NT2/D1 (cell line): Measurements from ENCODE around the gene MAP3K19.

Experiments used
- SUZ12 ChIP-seq: IDR thresholded peaks from 2 replicates; pipeline ENCODE4 v1.6.1; 2011; ENCODE audit not compliant: insufficient read length, insufficient read depth; ENCODE audit errors: extremely low read depth
- YY1 ChIP-seq: IDR thresholded peaks from 2 replicates; pipeline ENCODE4 v1.6.1; 2011; ENCODE audit not compliant: insufficient read length, insufficient read depth
- ZNF274 ChIP-seq: IDR thresholded peaks from 2 replicates; pipeline ENCODE4 v1.6.1; 2011; ENCODE audit warnings: mild to moderate bottlenecking, low read depth, low read length

DNA sequence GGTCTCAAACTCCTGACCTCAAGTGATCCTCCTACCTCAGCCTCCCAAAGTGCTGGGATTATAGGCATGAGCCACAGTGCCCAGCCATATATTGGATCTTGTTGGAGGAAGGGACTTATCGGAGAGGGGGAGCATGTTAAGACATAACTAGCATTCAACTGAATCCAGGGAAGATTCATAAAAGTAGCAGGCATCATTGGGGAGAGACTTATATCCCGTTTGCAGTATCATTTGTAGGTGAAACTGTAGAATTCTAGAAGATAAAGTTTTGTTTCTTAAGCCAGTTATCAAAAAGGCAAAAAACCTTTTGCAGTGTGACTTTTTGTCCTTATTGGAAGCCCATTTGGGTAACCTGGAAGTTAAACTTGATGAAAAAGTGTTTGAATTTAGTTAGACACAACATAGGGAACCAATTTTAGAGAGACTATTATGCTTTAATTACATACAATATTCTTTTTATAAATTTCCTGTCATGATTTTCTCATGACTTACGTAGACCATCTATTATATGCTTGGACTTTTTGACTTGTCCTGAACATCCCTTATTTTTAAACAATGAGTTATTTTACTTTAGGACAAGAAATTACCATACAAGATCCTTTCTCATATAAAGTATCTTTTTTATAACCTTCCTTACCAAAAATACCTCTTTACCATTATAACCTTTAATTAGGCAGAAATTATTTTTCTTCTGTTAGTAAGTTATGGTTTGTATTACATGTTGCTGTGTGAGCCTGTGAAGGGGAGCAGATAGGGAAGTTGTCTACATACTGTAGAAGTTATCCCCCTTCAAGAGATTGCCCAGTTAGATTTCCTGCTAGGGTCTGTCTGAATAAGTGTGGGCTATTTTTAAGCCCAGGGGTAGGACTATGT, 25.1 kb upstream of the MAP3K19 start:
- TF ChIP-seq ZNF274: no peak
- TF ChIP-seq SUZ12: no peak
- TF ChIP-seq YY1: no peak
